OCI-LY7 (cell line): ENCODE data around the gene FOXE3.

ENCODE experiments used
- EZH2phosphoT487 ChIP-seq: fragments of 200-600 bp; sonication (generic); IDR thresholded peaks from 2 replicates; pipeline ENCODE4 v1.6.1; 2018; ENCODE audit warnings: low read depth, borderline replicate concordance, mild to moderate bottlenecking, mixed run types, antibody characterized with exemption, low read length, moderate library complexity, mixed read lengths
- TF ChIP-seq, protein P1 (sequence below): fragments of 200-600 bp; sonication (generic); conservative IDR thresholded peaks from 2 replicates; pipeline ENCODE4 v1.5.1; 2014; ENCODE audit warnings: mild to moderate bottlenecking, antibody characterized with exemption, low read length, moderate library complexity, mixed read lengths

- TF ChIP-seq, protein P1, sequence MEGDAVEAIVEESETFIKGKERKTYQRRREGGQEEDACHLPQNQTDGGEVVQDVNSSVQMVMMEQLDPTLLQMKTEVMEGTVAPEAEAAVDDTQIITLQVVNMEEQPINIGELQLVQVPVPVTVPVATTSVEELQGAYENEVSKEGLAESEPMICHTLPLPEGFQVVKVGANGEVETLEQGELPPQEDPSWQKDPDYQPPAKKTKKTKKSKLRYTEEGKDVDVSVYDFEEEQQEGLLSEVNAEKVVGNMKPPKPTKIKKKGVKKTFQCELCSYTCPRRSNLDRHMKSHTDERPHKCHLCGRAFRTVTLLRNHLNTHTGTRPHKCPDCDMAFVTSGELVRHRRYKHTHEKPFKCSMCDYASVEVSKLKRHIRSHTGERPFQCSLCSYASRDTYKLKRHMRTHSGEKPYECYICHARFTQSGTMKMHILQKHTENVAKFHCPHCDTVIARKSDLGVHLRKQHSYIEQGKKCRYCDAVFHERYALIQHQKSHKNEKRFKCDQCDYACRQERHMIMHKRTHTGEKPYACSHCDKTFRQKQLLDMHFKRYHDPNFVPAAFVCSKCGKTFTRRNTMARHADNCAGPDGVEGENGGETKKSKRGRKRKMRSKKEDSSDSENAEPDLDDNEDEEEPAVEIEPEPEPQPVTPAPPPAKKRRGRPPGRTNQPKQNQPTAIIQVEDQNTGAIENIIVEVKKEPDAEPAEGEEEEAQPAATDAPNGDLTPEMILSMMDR = no peak
- no peak for TF ChIP-seq EZH2phosphoT487
These were observed 37.9 kb upstream of the FOXE3 start for GRCh38 chr1:47378147-47378546.
